Peyer's patch (tissue), 4 donors: ENCODE measurements around the gene HPCAL1. TPM values are rescaled to one million over a fixed set of nuclear protein-coding genes. Genes with fewer than 3 reads are reported as not detected.

Experiments used
- DNase-seq, 3 donors: peaks; one replicate each; pipeline ENCODE4 v3.0.0-alpha.2; 2017 to 2019
- H3K27ac ChIP-seq, 4 donors: fragments of 200-600 bp; sonication (generic); one replicate each; pipeline ENCODE4 v1.5.1; 2016 to 2019
- H3K27me3 ChIP-seq, 2 donors: fragments of 200-600 bp; sonication (generic); one replicate each; pipeline ENCODE4 v1.5.1; 2019
- H3K36me3 ChIP-seq, 3 donors: fragments of 200-600 bp; sonication (generic); one replicate each; pipeline ENCODE4 v1.5.1; 2016 to 2019
- H3K4me1 ChIP-seq, 4 donors: fragments of 200-600 bp; sonication (generic); one replicate each; pipeline ENCODE4 v1.5.1; 2016 to 2019
- H3K4me3 ChIP-seq, 4 donors: fragments of 200-600 bp; sonication (generic); 1 replicate in 3 of 4; 2 replicates in 1 of 4; pipeline ENCODE4 v1.5.1; 2016 to 2019; ENCODE audit warnings: mild to moderate bottlenecking in 1 of 4
- H3K9me3 ChIP-seq, 4 donors: fragments of 200-600 bp; sonication (generic); one replicate each; pipeline ENCODE4 v1.5.1; 2016 to 2019; ENCODE audit warnings: mild to moderate bottlenecking in 1 of 4
- CTCF ChIP-seq, 6 experiments: fragments of 450-650 bp in 4 of 6; fragments of 200-600 bp in 2 of 6; sonication (generic) in 1 of 6; IDR thresholded peaks; one replicate each; pipeline ENCODE4 v1.5.1; 2017 to 2019; ENCODE audit warnings: antibody characterized with exemption in 6 of 6, mild to moderate bottlenecking in 3 of 6, moderate library complexity in 1 of 6
- POLR2A ChIP-seq, 2 donors: fragments of 450-650 bp; IDR thresholded peaks; one replicate each; pipeline ENCODE4 v1.5.1; 2017; ENCODE audit warnings: antibody characterized with exemption in 2 of 2, mild to moderate bottlenecking in 2 of 2, moderate library complexity in 2 of 2
- total RNA-seq, 4 donors: library from RNA; depleted of rRNA; stranded (reverse); fragments of >200 nt; gene quantifications; one replicate each; pipeline ENCODE4 v1.1.0, GENCODE V29; 2016

HPCAL1 gene
- total RNA-seq, 4 donors from 2014 or later: 123 to 270 (median 156) TPM

DNA sequence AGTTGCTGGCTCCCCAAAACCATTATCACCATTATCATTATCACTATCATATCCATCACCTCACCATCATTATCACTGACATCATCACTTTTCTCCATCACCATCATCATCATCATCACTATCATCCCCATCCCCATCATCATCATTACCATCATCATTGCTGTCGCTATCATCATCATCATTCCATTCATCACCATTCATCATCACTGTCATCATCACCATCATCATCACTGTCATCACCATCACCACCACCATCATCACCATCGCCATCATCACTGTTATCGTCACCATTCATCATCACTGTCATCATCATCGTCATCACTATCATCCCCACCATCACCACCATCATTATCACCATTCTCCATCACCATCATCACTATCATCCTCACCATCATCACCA, 9.0 kb downstream of the HPCAL1 start:
- H3K27me3 ChIP-seq: no peaks in the 10 kb centered on the region
- no peaks in the 10 kb centered on the region for H3K9me3 ChIP-seq
- no peaks in the 10 kb centered on the region for H3K36me3 ChIP-seq
- H3K27ac ChIP-seq: no peak overlapping the region
- no peak overlapping the region for H3K4me3 ChIP-seq
- H3K4me1 ChIP-seq: peaks cover 0 to 12% (median 2%) of the 10 kb centered on the region in 4 donors
- no peak for TF ChIP-seq CTCF (IDR thresholded peaks at IDR 0.05)
- TF ChIP-seq POLR2A (IDR thresholded peaks at IDR 0.05): no peak
- no peak for DNase-seq

DNA sequence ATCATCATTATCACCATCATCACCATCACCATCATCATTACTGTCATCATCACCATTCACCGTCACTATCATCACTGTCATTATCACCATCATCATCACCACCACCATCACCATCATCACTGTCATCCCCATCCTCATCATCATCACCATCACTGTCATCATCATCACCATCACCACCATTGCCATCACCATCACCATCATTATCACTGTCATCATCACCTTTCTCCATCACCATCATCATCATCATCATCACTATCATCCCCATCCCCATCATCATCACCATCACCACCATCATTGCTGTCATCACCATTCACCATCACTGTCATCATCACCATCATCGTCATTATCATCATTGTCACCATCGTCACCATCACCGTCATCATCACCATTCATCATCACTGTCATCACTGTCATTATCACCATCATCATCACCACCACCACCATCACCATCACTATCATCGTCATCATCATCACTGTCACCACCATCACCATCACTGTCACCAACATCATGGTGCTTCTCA, 9.8 kb downstream of the HPCAL1 start:
- no peak for DNase-seq
- no peaks in the 10 kb centered on the region for H3K9me3 ChIP-seq
- no peaks in the 10 kb centered on the region for H3K36me3 ChIP-seq
- peaks cover 0 to 4% (median under 1%) of the 10 kb centered on the region in 4 donors for H3K4me1 ChIP-seq
- H3K27me3 ChIP-seq: no peaks in the 10 kb centered on the region
- TF ChIP-seq CTCF (IDR thresholded peaks at IDR 0.05) (no peak), POLR2A (IDR thresholded peaks at IDR 0.05) (no peak)
- no peak overlapping the region for H3K27ac ChIP-seq
- no peak overlapping the region for H3K4me3 ChIP-seq

- Histone ChIP-seq H3K9me3 (no peaks in the 10 kb centered on the region), H3K27ac (no peak overlapping the region), H3K27me3 (no peaks in the 10 kb centered on the region), H3K36me3 (no peaks in the 10 kb centered on the region), H3K4me1 (no peaks in the 10 kb centered on the region), H3K4me3 (no peak overlapping the region)
- TF ChIP-seq CTCF (IDR thresholded peaks at IDR 0.05): no peak
- no peak for DNase-seq
Measured at GRCh38 chr2:10316336-10316735, 13.6 kb downstream of the HPCAL1 start.

DNA sequence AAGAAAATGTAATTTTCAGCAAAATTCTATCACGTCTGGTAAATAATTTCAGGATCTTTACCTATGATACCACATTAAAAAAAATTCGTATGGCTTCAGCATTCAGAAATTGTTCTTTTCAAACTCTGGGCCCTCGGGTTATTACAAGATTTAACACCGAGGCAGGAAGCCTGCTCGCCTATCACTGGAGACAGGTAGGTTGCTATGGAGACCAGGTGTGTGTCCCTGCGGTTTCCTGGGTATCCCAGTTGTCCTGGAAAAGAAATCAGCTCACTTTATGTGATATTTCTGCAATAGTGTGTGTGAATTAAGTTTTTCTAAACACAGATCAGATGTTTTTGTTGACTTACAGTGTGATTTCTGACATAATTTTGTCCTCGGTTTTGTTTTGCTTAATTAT, 14.2 kb downstream of the HPCAL1 start:
- Histone ChIP-seq H3K9me3 (no peaks in the 10 kb centered on the region), H3K4me3 (no peak overlapping the region), H3K27ac (no peak overlapping the region), H3K36me3 (peaks cover 0 to 1% (median 0%) of the 10 kb centered on the region in 3 donors), H3K4me1 (no peaks in the 10 kb centered on the region), H3K27me3 (no peaks in the 10 kb centered on the region)
- TF ChIP-seq POLR2A (IDR thresholded peaks at IDR 0.05) (no peak), CTCF (IDR thresholded peaks at IDR 0.05) (no peak)
- DNase-seq: no peak

DNA sequence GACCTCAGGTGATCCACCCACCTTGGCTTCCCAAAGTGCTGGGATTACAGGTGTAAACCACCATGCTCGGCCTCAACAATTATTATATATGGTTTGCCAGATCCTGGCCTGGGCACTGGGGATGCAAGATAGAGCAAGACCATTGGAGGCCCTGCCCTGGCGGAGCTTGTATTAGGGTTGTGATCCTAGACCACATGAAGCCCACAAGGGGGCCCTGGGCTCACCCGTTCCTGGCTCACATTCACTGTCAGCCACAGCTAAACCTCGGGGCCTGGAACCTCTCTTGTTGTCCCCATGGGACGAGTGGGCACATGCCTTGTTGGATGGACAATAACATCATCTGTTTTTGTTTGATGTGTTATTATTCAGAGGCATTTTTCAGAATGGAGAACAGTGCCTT, 14.9 kb downstream of the HPCAL1 start:
- no peaks in the 10 kb centered on the region for H3K4me1 ChIP-seq

More for the DNA sequence above, 14.9 kb downstream of the HPCAL1 start:
- no peak for TF ChIP-seq CTCF (IDR thresholded peaks at IDR 0.05)
- no peak for TF ChIP-seq POLR2A (IDR thresholded peaks at IDR 0.05)
- H3K36me3 ChIP-seq: peaks cover 0 to 4% (median 0%) of the 10 kb centered on the region in 3 donors
- H3K9me3 ChIP-seq: no peaks in the 10 kb centered on the region
- no peaks in the 10 kb centered on the region for H3K27me3 ChIP-seq
- H3K4me3 ChIP-seq: no peak overlapping the region
- no peak overlapping the region for H3K27ac ChIP-seq
- DNase-seq: no peak
